CD8-positive, alpha-beta memory T cell (primary cell): ENCODE measurements around the gene PANX3. TPM values are rescaled to one million over a fixed set of nuclear protein-coding genes. Genes with fewer than 3 reads are reported as not detected.

Source experiments
- CTCF ChIA-PET: fragments of 350-600 bp; sonication (Branson Sonifier 250); formaldehyde crosslinking; loops from one replicate; lab custom pipeline; 2021; ENCODE audit warnings: antibody characterized with exemption; lab: Charles Lee
- POLR2A ChIA-PET: fragments of 350-600 bp; sonication (Branson Sonifier 250); formaldehyde crosslinking; loops from one replicate; lab custom pipeline; 2021; ENCODE audit warnings: antibody characterized with exemption; lab: Charles Lee
- DNase-seq, 5 donors: peaks; one replicate each; pipeline versions ENCODE4 v3.0.0 to v3.0.0-alpha.2; 2020 to 2022; ENCODE audit warnings: mixed read lengths in 1 of 5
- H3K27ac ChIP-seq: one replicate; pipeline ENCODE4 v1.7.0; 2013; ENCODE audit warnings: low read depth, mild to moderate bottlenecking, low read length, moderate library complexity
- H3K27me3 ChIP-seq: 2 replicates; pipeline ENCODE4 v1.7.0; 2013; ENCODE audit warnings: low read length, mild to moderate bottlenecking; ENCODE audit not compliant: insufficient read depth, poor library complexity, severe bottlenecking
- H3K36me3 ChIP-seq: 2 replicates; pipeline ENCODE4 v1.7.0; 2013; ENCODE audit warnings: mild to moderate bottlenecking, low read length, moderate library complexity; ENCODE audit not compliant: insufficient read depth
- H3K4me1 ChIP-seq: 2 replicates; pipeline ENCODE4 v1.7.0; 2013; ENCODE audit warnings: mild to moderate bottlenecking, low read length, moderate library complexity; ENCODE audit not compliant: insufficient read depth
- H3K4me3 ChIP-seq: 2 replicates; pipeline ENCODE4 v1.7.0; 2013; ENCODE audit warnings: mild to moderate bottlenecking, low read length
- H3K9me3 ChIP-seq: 2 replicates; pipeline ENCODE4 v1.7.0; 2013; ENCODE audit warnings: mild to moderate bottlenecking, low read length
- H3K27ac Mint-ChIP-seq, 8 donors: one replicate each; pipeline ENCODE4 v1.8.0; 2020 to 2021; ENCODE audit warnings: mixed read lengths in 8 of 8, mild to moderate bottlenecking in 6 of 8, inconsistent platforms in 3 of 8, moderate library complexity in 3 of 8
- H3K27me3 Mint-ChIP-seq, 2 donors: one replicate each; pipeline ENCODE4 v1.8.0; 2020 to 2021; ENCODE audit warnings: mixed read lengths in 2 of 2, mild to moderate bottlenecking in 1 of 2, moderate library complexity in 1 of 2
- H3K36me3 Mint-ChIP-seq, 3 donors: one replicate each; pipeline ENCODE4 v1.8.0; 2020 to 2021; ENCODE audit warnings: mixed read lengths in 3 of 3, inconsistent platforms in 1 of 3, mild to moderate bottlenecking in 1 of 3
- H3K4me1 Mint-ChIP-seq, 3 donors: one replicate each; pipeline ENCODE4 v1.8.0; 2020 to 2021; ENCODE audit warnings: mixed read lengths in 3 of 3, inconsistent platforms in 1 of 3, mild to moderate bottlenecking in 1 of 3
- H3K4me3 Mint-ChIP-seq, 7 donors: one replicate each; pipeline ENCODE4 v1.8.0; 2020 to 2021; ENCODE audit warnings: mixed read lengths in 7 of 7, mild to moderate bottlenecking in 6 of 7, moderate library complexity in 4 of 7, inconsistent platforms in 2 of 7
- H3K9me3 Mint-ChIP-seq, 5 donors: one replicate each; pipeline ENCODE4 v1.8.0; 2020 to 2022; ENCODE audit warnings: mixed read lengths in 5 of 5, mild to moderate bottlenecking in 3 of 5, moderate library complexity in 2 of 5, inconsistent platforms in 1 of 5
- polyA plus RNA-seq: library from polyadenylated mRNA; unstranded; fragments of 300-500 nt; fragmentation: Illumina TruSeq; gene quantifications from one replicate; pipeline ENCODE4 v1.2.3, GENCODE V29; 2021
- total RNA-seq, 2 experiments: library from RNA; stranded (reverse); gene quantifications; one replicate each; pipeline ENCODE4 v1.2.3, GENCODE V29; 2021

The PANX3 gene
- total and polyA plus RNA-seq, 3 experiments from 2014 or later: not detected

DNA sequence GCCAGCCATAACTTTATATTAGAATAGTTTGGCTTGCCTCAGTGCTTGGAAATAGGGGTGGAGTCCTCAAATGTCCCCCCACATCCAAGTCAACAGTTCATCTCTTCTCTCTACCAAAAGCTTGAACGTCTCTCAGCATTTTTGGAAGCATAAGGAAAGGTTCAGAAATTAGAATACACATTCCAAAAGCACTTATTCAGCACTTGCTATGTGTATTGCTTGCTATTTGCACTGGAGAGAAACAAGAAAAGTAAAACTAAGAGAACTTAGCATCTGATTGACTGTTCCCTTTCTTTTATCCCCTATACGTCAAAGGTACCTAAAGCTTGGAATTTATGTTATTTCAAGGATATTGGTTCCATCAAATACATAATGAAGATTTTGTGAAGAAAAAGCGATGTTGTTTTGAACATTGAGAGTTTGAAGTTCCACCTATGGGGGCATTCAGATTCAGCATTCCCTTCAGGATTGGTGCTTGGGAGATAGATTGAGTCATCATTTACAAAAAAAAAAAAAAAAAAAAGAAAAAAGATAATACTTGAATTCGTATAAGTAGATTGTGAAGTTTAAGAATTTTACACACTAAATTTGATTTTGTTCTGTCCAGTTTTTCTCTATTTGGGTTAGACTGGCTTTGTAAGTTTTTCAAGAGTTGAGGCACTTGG is 12.8 kb downstream of the PANX3 start:
- Histone ChIP-seq H3K27me3 (no peaks in the 10 kb centered on the region), H3K27ac (peak overlapping the region; percentile 90), H3K9me3 (no peaks in the 10 kb centered on the region), H3K36me3 (peaks cover 32% of the 10 kb centered on the region), H3K4me3 (peak overlapping the region; percentile 71), H3K4me1 (peaks cover 34% of the 10 kb centered on the region)
- H3K36me3 Mint-ChIP-seq: peaks cover 8 to 52% (median 12%) of the 10 kb centered on the region in 3 donors
- H3K4me1 Mint-ChIP-seq: peaks cover 46 to 59% (median 55%) of the 10 kb centered on the region in 3 donors
- H3K4me3 Mint-ChIP-seq: peak overlapping the region; percentile 92 to 99 (median 99)
- DNase-seq: no peak
- ChIA-PET CTCF (interaction anchor here (1.1 to 1.4 kb wide), 2 partner anchors 20 to 122 kb away, joined by 3 to 4 read pairs; no protein-coding TSS in a partner anchor), POLR2A (interaction anchor here (0.6 to 1.9 kb wide), 4 partner anchors 176 to 1984 kb away, joined by 3 to 6 read pairs (median 4); partner anchors contain the start of genes MSANTD2 and TMEM218)
- H3K9me3 Mint-ChIP-seq: no peaks in the 10 kb centered on the region
- peak overlapping the region; percentile 94 to 100 (median 99) for H3K27ac Mint-ChIP-seq
- peaks cover 2 to 11% of the 10 kb centered on the region in 2 donors for H3K27me3 Mint-ChIP-seq

DNA sequence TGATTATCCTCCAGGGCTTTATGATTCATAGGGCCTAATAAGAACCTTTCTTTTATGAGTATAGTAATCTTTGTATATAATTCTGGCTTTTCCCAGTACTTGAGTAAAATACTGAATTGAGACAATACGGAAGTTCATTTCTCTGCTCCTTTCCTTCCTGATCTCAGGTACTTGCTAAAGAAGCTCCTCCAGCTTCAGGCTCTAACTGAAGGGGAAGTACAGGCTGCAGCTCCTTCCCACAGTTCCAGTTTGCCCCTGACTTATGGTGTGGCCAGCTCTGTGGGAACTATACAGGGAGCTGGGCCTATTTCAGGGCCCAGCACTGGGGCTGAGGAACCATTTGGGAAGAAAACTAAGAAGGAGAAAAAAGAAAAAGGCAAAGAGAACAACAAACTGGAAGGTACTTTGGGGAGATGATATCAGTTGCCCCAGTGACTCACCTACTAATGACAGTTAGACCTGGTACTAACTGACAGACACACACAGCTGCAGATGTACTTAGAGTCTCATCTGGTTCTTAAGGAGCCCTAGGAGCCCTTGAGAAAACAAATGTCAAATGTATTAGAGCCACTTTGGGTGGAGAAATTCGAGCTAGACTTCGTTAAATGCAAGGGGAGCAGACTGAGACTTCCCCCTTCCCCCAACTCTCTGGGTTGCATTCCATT is 14.4 kb downstream of the PANX3 start:
- Histone ChIP-seq H3K9me3 (no peaks in the 10 kb centered on the region), H3K27ac (no peak overlapping the region), H3K4me3 (no peak overlapping the region), H3K27me3 (no peaks in the 10 kb centered on the region), H3K36me3 (peaks cover 42% of the 10 kb centered on the region), H3K4me1 (peaks cover 34% of the 10 kb centered on the region)
- H3K9me3 Mint-ChIP-seq: no peaks in the 10 kb centered on the region
- H3K36me3 Mint-ChIP-seq: peaks cover 8 to 60% (median 17%) of the 10 kb centered on the region in 3 donors
- H3K27me3 Mint-ChIP-seq: no peaks in the 10 kb centered on the region
- DNase-seq: no peak
- peak overlapping the region in 2 of 7 donors; percentile 46 to 54 for H3K4me3 Mint-ChIP-seq
- H3K27ac Mint-ChIP-seq: peak overlapping the region in 5 of 8 donors; percentile 18 to 87 (median 68)
- CTCF ChIA-PET: interaction anchor here (1.4 to 2.1 kb wide), 2 partner anchors 138 to 251 kb away, joined by 3 to 6 read pairs; no protein-coding TSS in a partner anchor
- peaks cover 46 to 59% (median 55%) of the 10 kb centered on the region in 3 donors for H3K4me1 Mint-ChIP-seq
- POLR2A ChIA-PET: no interaction called here

DNA sequence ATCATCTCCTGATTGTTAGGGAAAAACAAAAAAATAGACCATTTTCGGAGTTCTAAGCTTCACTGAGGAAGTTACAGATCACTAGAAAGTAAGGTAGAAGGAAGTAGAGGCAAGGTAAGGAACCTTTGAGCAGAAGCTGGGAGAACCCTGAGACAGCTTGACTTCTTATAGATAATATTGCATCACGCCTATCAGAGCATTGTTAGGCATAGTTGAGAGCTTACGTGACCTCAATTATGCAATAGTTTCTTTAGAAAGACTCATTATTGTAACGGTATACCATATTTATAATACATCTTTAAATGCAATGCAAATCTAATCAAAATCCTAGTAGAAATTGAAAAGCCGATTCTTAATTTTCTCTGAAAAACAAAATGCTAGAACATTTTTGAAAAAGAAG is 16.3 kb downstream of the PANX3 start:
- H3K4me3 Mint-ChIP-seq: peak overlapping the region in 1 of 7 donors; percentile 14
- H3K36me3 ChIP-seq: peaks cover 61% of the 10 kb centered on the region
- no peaks in the 10 kb centered on the region for H3K9me3 ChIP-seq
- no peaks in the 10 kb centered on the region for H3K27me3 ChIP-seq
- ChIA-PET CTCF (interaction anchor here (0.8 kb wide), 1 partner anchor 11 kb away, joined by 3 read pairs; no protein-coding TSS in a partner anchor), POLR2A (no interaction called here)
- H3K27me3 Mint-ChIP-seq: no peaks in the 10 kb centered on the region
- H3K4me3 ChIP-seq: no peak overlapping the region
- peak overlapping the region in 3 of 8 donors; percentile 14 to 55 (median 18) for H3K27ac Mint-ChIP-seq
- DNase-seq: no peak
- peaks cover 38 to 50% (median 46%) of the 10 kb centered on the region in 3 donors for H3K4me1 Mint-ChIP-seq
- H3K36me3 Mint-ChIP-seq: peaks cover 8 to 78% (median 18%) of the 10 kb centered on the region in 3 donors
- H3K4me1 ChIP-seq: peaks cover 26% of the 10 kb centered on the region
- H3K27ac ChIP-seq: no peak overlapping the region
- H3K9me3 Mint-ChIP-seq: no peaks in the 10 kb centered on the region

DNA sequence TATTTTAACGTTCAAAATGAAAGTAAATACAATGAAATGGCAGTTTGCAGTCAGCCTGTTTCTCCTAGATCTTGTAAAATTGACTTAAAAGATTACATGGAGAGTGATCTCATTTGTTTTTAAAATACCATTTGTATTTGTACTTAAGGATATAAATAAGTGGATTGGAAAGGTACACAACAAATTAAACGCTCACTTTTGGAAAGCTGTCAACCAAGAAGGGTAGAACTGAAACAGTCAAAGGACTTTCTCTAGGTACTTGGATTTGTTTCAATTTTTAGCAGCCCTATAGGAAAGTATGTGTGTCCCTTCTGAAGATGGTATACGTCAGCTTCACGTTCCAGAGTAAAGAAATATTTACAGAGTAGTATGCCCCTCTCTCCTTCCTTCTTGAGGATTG is 18.7 kb downstream of the PANX3 start:
- peaks cover 8 to 81% (median 16%) of the 10 kb centered on the region in 3 donors for H3K36me3 Mint-ChIP-seq
- CTCF ChIA-PET: interaction anchor here (1.6 kb wide), 1 partner anchor 41 kb away, joined by 3 read pairs; no protein-coding TSS in a partner anchor
- POLR2A ChIA-PET: interaction anchor here (0.5 kb wide), 1 partner anchor 1568 kb away, joined by 3 read pairs; the partner anchor contains the start of gene HSPA8

DNA sequence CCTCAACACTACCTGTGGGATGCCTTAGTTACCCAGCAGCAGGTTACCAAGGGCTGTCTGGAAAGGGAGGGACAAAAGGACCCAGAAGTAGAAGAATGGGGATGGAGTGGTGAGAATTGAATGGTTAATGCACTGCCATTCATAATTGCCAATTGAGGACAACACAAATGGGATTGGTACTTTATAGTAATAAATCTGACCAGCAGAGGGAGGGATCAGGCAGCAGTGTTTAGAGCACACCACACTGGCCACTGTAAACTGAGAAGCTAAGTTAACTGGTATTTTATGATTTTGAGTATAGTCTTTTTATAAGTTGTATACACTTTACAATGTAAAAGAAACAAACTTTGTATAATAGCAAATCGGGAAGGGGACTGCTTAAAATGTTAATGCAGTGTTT is 22.1 kb downstream of the PANX3 start:
- Histone ChIP-seq H3K27me3 (no peaks in the 10 kb centered on the region), H3K9me3 (no peaks in the 10 kb centered on the region), H3K4me3 (no peak overlapping the region), H3K36me3 (peaks cover 44% of the 10 kb centered on the region), H3K4me1 (no peaks in the 10 kb centered on the region), H3K27ac (no peak overlapping the region)
- peaks cover 3 to 84% (median 23%) of the 10 kb centered on the region in 3 donors for H3K36me3 Mint-ChIP-seq
- no peak for DNase-seq
- H3K9me3 Mint-ChIP-seq: no peaks in the 10 kb centered on the region
- no peak overlapping the region for H3K4me3 Mint-ChIP-seq
- peaks cover 0 to 2% of the 10 kb centered on the region in 2 donors for H3K27me3 Mint-ChIP-seq
- CTCF ChIA-PET: no interaction called here
- peaks cover 4 to 6% (median 4%) of the 10 kb centered on the region in 3 donors for H3K4me1 Mint-ChIP-seq
- H3K27ac Mint-ChIP-seq: peak overlapping the region in 3 of 8 donors; percentile 12 to 46 (median 31)
- POLR2A ChIA-PET: no interaction called here

More for the DNA sequence above, 18.7 kb downstream of the PANX3 start:
- DNase-seq: no peak
- Histone ChIP-seq H3K36me3 (peaks cover 71% of the 10 kb centered on the region), H3K4me3 (no peak overlapping the region), H3K4me1 (peaks cover 12% of the 10 kb centered on the region), H3K9me3 (no peaks in the 10 kb centered on the region), H3K27me3 (no peaks in the 10 kb centered on the region), H3K27ac (no peak overlapping the region)
- Mint-ChIP-seq H3K27ac (no peak overlapping the region), H3K4me3 (no peak overlapping the region), H3K9me3 (no peaks in the 10 kb centered on the region), H3K27me3 (no peaks in the 10 kb centered on the region), H3K4me1 (peaks cover 18 to 30% (median 26%) of the 10 kb centered on the region in 3 donors)

DNA sequence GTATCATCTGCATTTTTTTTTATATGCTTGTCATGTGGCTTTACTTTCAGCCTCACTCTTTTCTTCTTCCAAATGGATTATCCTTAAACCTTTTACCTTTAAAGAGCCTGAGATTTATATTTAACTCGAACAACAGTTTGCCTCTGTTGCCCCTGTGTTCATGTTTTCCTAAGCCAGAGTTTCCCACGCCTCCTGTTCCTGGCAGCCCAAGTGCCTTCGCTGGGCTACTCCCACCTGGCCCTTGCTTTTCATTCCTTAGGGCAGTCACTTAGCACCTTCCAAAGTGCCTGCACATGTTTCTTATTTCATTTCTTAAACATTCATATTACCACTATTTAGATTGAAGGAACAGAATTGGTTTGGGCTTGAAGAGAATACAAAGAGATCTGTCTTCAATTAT is 24.7 kb downstream of the PANX3 start:
- Mint-ChIP-seq H3K27ac (peak overlapping the region in 2 of 8 donors; percentile 1 to 25), H3K4me3 (no peak overlapping the region), H3K4me1 (no peaks in the 10 kb centered on the region), H3K27me3 (peaks cover 0 to 2% of the 10 kb centered on the region in 2 donors), H3K36me3 (peaks cover 0 to 68% (median 13%) of the 10 kb centered on the region in 3 donors), H3K9me3 (no peaks in the 10 kb centered on the region)
- no peak overlapping the region for H3K27ac ChIP-seq
- no peaks in the 10 kb centered on the region for H3K4me1 ChIP-seq
- H3K36me3 ChIP-seq: peaks cover 26% of the 10 kb centered on the region
- no peak overlapping the region for H3K4me3 ChIP-seq
- CTCF ChIA-PET: no interaction called here
- POLR2A ChIA-PET: no interaction called here
- H3K27me3 ChIP-seq: no peaks in the 10 kb centered on the region
- DNase-seq: no peak
- H3K9me3 ChIP-seq: no peaks in the 10 kb centered on the region

DNA sequence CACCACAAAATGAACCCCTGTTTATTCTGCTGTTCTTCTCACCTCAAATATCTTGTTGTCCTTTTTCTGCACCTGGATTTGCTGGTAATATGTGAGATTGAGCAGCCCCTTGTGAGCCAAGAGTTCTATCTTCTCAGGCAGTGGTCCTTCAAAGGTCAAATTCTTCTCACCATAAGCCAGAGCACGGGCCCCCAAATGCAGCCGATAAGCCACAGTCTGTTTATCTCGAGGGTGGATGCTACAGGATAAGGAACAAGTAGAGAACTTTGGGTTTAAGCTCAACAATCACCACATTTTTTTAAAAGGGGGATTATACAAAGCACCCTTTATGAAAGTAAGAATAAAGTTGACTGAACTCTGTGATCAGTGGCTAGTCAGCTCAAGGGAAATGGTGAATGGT is 27.3 kb downstream of the PANX3 start:
- Histone ChIP-seq H3K27me3 (no peaks in the 10 kb centered on the region), H3K9me3 (no peaks in the 10 kb centered on the region), H3K36me3 (no peaks in the 10 kb centered on the region), H3K4me3 (no peak overlapping the region), H3K27ac (no peak overlapping the region), H3K4me1 (no peaks in the 10 kb centered on the region)
- no peak overlapping the region for H3K4me3 Mint-ChIP-seq
- CTCF ChIA-PET: interaction anchor here (0.8 to 0.9 kb wide), 2 partner anchors 11 to 108 kb away, joined by 3 read pairs; no protein-coding TSS in a partner anchor
- no peaks in the 10 kb centered on the region for H3K9me3 Mint-ChIP-seq
- H3K4me1 Mint-ChIP-seq: no peaks in the 10 kb centered on the region
- peaks cover 0 to 43% (median 13%) of the 10 kb centered on the region in 3 donors for H3K36me3 Mint-ChIP-seq
- H3K27ac Mint-ChIP-seq: peak overlapping the region in 2 of 8 donors; percentile 39 to 42
- DNase-seq: no peak
- H3K27me3 Mint-ChIP-seq: peaks cover 0 to 2% of the 10 kb centered on the region in 2 donors
- POLR2A ChIA-PET: no interaction called here
